ENCODE results near the gene MFNG. TPM values are rescaled to one million over a fixed set of nuclear protein-coding genes. Genes with fewer than 3 reads are reported as not detected.

MFNG gene
- total RNA-seq, 3 donors from 2014 or later: 9.4 to 20.6 (median 17.8) TPM

DNA sequence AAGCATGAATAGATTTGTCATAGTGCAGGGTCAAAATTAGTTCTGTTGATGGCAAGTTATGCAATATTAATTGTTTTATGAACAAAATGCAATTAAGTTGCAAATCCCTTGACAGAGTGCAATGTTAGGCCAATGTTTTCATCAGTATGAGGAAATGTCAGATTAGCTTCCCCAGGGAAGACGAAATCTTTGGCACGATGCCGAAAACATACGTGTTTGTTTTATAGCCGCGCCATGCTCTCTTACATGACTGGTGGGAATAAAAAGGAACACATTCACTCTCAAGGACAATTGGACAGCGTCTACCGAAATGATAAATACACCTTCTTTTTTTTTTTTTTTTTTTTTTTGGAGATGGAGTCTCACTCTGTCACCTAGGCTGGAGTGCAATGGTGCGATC lies 27.0 kb downstream of the MFNG start:
- Histone ChIP-seq H3K36me3 (no peaks in the 10 kb centered on the region), H3K4me1 (no peaks in the 10 kb centered on the region), H3K27me3 (peaks cover 0 to 21% of the 10 kb centered on the region in 2 donors), H3K4me3 (no peak overlapping the region), H3K9me3 (no peaks in the 10 kb centered on the region), H3K27ac (no peak overlapping the region)
- TF ChIP-seq, protein P1, sequence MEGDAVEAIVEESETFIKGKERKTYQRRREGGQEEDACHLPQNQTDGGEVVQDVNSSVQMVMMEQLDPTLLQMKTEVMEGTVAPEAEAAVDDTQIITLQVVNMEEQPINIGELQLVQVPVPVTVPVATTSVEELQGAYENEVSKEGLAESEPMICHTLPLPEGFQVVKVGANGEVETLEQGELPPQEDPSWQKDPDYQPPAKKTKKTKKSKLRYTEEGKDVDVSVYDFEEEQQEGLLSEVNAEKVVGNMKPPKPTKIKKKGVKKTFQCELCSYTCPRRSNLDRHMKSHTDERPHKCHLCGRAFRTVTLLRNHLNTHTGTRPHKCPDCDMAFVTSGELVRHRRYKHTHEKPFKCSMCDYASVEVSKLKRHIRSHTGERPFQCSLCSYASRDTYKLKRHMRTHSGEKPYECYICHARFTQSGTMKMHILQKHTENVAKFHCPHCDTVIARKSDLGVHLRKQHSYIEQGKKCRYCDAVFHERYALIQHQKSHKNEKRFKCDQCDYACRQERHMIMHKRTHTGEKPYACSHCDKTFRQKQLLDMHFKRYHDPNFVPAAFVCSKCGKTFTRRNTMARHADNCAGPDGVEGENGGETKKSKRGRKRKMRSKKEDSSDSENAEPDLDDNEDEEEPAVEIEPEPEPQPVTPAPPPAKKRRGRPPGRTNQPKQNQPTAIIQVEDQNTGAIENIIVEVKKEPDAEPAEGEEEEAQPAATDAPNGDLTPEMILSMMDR (IDR thresholded peaks at IDR 0.05): no peak
- no peak for TF ChIP-seq POLR2AphosphoS5 (IDR thresholded peaks at IDR 0.05)
- intact Hi-C loops (cut with DNase I; ENCODE audit: low total_unique reads): no loop called here
- no peak for DNase-seq (ENCODE audit: low spot score in 2 of 2)

DNA sequence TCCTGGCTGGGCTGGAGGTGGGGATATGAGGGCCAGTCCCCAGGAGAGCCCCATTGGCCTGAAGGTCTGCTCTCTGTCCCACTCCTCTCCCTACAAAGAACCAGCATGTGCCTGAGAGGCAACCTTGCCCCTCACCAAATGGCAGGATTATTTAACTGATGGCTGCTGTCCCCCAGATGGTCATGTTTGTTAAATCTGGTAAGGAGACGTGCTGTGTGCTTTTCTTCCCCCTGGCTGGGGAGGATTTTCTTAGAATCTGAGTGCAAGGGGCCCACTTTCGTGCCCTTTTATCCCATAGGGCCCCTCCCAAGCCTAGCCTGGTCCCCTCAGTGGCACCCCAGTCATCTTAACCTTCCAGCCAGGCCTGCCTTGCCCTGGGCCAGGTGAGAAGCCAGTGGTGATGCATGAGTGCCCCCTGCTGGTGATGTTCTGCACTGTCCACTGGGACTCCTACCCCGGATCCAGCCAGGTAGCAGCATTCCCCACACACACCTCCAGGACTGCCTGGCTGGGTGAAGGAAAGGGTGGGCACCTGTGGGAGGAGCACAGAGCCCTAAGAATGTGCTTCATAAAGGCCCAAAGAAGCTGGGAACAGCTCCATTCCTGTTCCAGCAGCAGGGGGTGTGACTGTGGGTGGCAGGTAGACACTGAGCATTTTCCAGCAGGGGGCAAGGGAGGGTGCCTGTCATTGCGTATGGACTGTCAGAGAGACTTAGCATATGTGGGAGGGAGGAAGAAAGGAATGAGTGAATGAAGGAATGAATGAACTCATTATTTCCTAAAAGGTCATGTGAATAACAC lies 28.9 kb downstream of the MFNG start:
- Histone ChIP-seq H3K36me3 (no peaks in the 10 kb centered on the region), H3K4me3 (no peak overlapping the region), H3K4me1 (no peaks in the 10 kb centered on the region), H3K27ac (no peak overlapping the region), H3K27me3 (peaks cover 0 to 24% of the 10 kb centered on the region in 2 donors), H3K9me3 (no peaks in the 10 kb centered on the region)
- intact Hi-C loops (cut with DNase I; ENCODE audit: low total_unique reads): no loop called here
- TF ChIP-seq POLR2A (IDR thresholded peaks at IDR 0.05): no peak
- TF ChIP-seq POLR2AphosphoS5 (IDR thresholded peaks at IDR 0.05): no peak
- TF ChIP-seq, protein P1 (IDR thresholded peaks at IDR 0.05): peak in 2 of 3 donors; percentile 71 to 84
- DNase-seq (ENCODE audit: low spot score in 2 of 2): peak; percentile 32 to 66

DNA sequence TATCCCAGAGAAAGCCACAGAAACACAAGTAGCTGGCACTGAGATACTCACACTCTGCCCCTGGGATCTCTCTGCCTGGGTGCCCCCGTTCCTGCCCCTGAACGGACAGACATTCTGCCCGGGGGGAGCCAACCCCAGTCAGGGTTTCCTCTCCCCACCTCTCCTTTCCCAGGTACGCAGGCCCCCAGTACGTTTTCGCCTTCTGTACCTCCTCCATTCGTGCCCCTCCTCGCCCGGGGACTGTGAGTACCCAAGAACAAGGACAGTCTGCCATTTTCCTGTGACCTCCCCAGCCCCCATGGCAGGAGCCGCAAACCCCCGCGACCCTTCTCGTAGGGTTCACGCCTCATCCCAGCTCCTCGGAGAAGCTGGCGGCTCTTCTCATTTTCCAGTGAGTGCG lies 29.8 kb downstream of the MFNG start:
- H3K27ac ChIP-seq: no peak overlapping the region
- no peaks in the 10 kb centered on the region for H3K4me1 ChIP-seq
- no peak for TF ChIP-seq POLR2A (IDR thresholded peaks at IDR 0.05)
- TF ChIP-seq POLR2AphosphoS5 (IDR thresholded peaks at IDR 0.05): no peak
- TF ChIP-seq, protein P1 (IDR thresholded peaks at IDR 0.05): no peak
- H3K9me3 ChIP-seq: no peaks in the 10 kb centered on the region
- no peaks in the 10 kb centered on the region for H3K36me3 ChIP-seq
- intact Hi-C loops (cut with DNase I; ENCODE audit: low total_unique reads): no loop called here
- no peak overlapping the region for H3K4me3 ChIP-seq
- no peak for DNase-seq (ENCODE audit: low spot score in 2 of 2)
- H3K27me3 ChIP-seq: peaks cover 0 to 24% of the 10 kb centered on the region in 2 donors

DNA sequence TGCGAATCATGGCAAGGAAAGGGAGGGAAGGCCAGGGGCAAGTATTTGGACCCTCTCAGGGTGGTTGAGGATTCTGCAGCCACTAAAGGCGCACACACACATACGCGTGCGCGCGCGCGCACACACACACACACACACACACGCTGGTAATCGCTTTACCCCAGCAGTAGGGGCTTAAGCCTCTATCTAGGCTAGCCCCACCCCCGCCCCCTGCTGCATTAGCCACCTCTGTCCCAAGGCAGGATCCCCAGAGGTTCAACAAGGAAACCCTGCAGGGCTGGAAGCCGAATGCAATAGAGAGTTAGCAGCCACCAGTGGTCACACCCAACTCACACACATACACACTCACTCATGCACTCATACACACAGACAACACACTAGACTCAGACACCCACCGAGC lies 30.3 kb downstream of the MFNG start:
- Histone ChIP-seq H3K4me3 (no peak overlapping the region), H3K27me3 (peaks cover 0 to 24% of the 10 kb centered on the region in 2 donors), H3K9me3 (no peaks in the 10 kb centered on the region), H3K36me3 (no peaks in the 10 kb centered on the region), H3K27ac (no peak overlapping the region), H3K4me1 (no peaks in the 10 kb centered on the region)
- intact Hi-C loops (cut with DNase I; ENCODE audit: low total_unique reads): no loop called here
- TF ChIP-seq, protein P1 (IDR thresholded peaks at IDR 0.05): no peak
- TF ChIP-seq POLR2AphosphoS5 (IDR thresholded peaks at IDR 0.05): no peak
- TF ChIP-seq POLR2A (IDR thresholded peaks at IDR 0.05): no peak
- no peak for DNase-seq (ENCODE audit: low spot score in 2 of 2)

DNA sequence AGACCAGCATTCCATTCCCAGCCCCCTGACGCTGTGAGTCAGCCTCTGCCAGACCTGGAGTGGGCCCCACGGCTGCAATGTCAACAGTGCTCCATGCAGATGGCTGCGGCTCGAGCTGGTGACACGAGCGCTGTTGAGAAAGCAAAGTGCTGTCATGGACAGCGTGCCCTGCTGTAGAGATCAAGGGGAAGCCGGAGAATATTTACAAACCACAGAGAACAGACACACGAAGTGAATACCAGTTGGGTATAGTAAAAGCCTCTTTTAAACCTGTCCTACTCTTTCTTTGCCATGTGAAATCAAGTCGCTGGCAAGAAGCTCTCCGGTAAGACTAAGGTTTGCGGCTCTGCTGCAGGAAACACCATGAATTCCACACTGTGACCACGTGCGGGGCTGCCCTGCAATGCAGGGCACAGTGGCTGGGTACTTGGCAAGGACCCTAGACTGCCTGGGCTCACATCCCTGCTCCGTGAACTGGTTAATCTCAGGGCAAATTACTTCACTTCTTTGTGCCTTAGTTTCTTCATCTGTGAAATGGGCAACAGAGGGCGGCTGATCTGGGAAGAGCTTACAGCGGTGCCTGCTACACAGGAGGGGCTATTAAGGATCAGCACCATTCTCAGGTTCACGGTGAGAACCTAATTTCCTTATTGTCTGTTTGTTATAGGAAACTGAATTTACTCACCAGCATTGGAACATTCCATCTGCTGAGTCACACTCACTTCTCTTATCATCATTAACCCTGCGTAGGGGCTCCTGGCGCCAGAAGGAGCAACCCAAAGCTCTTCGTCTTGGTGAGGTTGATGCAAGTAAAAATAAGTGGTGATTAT lies 31.1 kb downstream of the MFNG start:
- DNase-seq (ENCODE audit: low spot score in 2 of 2): no peak
- intact Hi-C loops (cut with DNase I; ENCODE audit: low total_unique reads): no loop called here
- peaks cover 0 to 24% of the 10 kb centered on the region in 2 donors for H3K27me3 ChIP-seq
- H3K27ac ChIP-seq: no peak overlapping the region
- H3K36me3 ChIP-seq: no peaks in the 10 kb centered on the region
- no peaks in the 10 kb centered on the region for H3K4me1 ChIP-seq
- H3K4me3 ChIP-seq: no peak overlapping the region
- no peaks in the 10 kb centered on the region for H3K9me3 ChIP-seq
- TF ChIP-seq, protein P1 (IDR thresholded peaks at IDR 0.05): no peak
